NT2/D1 (cell line): ENCODE measurements around the gene AMPD2.
"Not testable (repeated sequence)": the region's sequence is repeated elsewhere in the genome, so short reads cannot be mapped to it uniquely, and the experiment has no call there.

ENCODE experiments used
- SUZ12 ChIP-seq: IDR thresholded peaks from 2 replicates; pipeline ENCODE4 v1.6.1; 2011; ENCODE audit not compliant: insufficient read length, insufficient read depth; ENCODE audit errors: extremely low read depth
- YY1 ChIP-seq: IDR thresholded peaks from 2 replicates; pipeline ENCODE4 v1.6.1; 2011; ENCODE audit not compliant: insufficient read length, insufficient read depth
- ZNF274 ChIP-seq: IDR thresholded peaks from 2 replicates; pipeline ENCODE4 v1.6.1; 2011; ENCODE audit warnings: mild to moderate bottlenecking, low read depth, low read length

DNA sequence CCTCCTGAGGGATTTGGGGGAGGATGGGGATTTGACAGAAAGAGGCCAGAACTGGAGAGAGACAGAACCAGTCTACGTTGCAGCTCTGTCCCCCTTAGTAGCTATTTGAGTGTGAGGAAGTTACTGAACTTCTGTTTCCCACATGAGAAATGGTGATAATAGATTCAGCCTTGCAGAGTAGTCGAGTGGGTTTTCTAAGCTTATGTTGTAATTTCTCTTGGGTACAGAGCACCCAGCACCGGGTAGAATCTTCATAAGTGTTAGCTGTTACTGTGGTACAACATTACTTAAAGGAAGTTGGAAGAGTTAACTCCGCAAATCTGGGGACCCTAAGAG, 41.0 kb downstream of the AMPD2 start:
- TF ChIP-seq YY1, SUZ12, ZNF274: not testable (repeated sequence)
